Adrenal gland (tissue), 5 donors: ENCODE measurements around the gene NFIL3.

Experiments
- CTCF ChIP-seq, 6 experiments: fragments of 450-650 bp in 4 of 6; fragments of 200-600 bp in 2 of 6; sonication (generic) in 1 of 6; IDR thresholded peaks; 1 replicate in 5 of 6; 2 replicates in 1 of 6; pipeline versions ENCODE4 v1.5.1 to v1.8.0; 2016 to 2021; ENCODE audit warnings: antibody characterized with exemption in 6 of 6, mild to moderate bottlenecking in 2 of 6, moderate library complexity in 1 of 6
- POLR2A ChIP-seq, 2 donors: fragments of 450-650 bp; IDR thresholded peaks; one replicate each; pipeline ENCODE4 v1.6.1; 2017; ENCODE audit warnings: antibody characterized with exemption in 2 of 2, mild to moderate bottlenecking in 2 of 2, moderate library complexity in 1 of 2
- donor health status: DM: no; HTN: no; CAD: no.

GRCh38 chr9:91420501-91421127 is 3.0 kb downstream of the NFIL3 start:
- no peak for TF ChIP-seq POLR2A (IDR thresholded peaks at IDR 0.05)
- TF ChIP-seq CTCF (IDR thresholded peaks at IDR 0.05): no peak
